Measurements from ENCODE around the gene THAP4.

Gene THAP4

GRCh38 chr2:241645915-241646645, 9.1 kb upstream of the THAP4 start:
- no peak for TF ChIP-seq CTCF (IDR thresholded peaks at IDR 0.05; ENCODE audit: insufficient read depth, low read depth, low read length, missing control alignments)
- no peak overlapping the region for H3K4me3 ChIP-seq (ENCODE audit: low read depth, low read length)
- no peak for DNase-seq (ENCODE audit: low read depth)

GRCh38 chr2:241645056-241645914, 8.3 kb upstream of the THAP4 start:
- H3K4me3 ChIP-seq (ENCODE audit: low read depth, low read length), result no peak overlapping the region
- TF ChIP-seq CTCF (IDR thresholded peaks at IDR 0.05; ENCODE audit: insufficient read depth, low read depth, low read length, missing control alignments), result no peak
- no peak for DNase-seq (ENCODE audit: low read depth)

- H3K4me3 ChIP-seq (ENCODE audit: low read depth, low read length), result no peak overlapping the region
- no peak for TF ChIP-seq CTCF (IDR thresholded peaks at IDR 0.05; ENCODE audit: insufficient read depth, low read depth, low read length, missing control alignments)
- no peak for DNase-seq (ENCODE audit: low read depth)
Measured at GRCh38 chr2:241641631-241642030, 4.7 kb upstream of the THAP4 start.

GRCh38 chr2:241640165-241640795, 3.3 kb upstream of the THAP4 start:
- TF ChIP-seq CTCF (IDR thresholded peaks at IDR 0.05; ENCODE audit: insufficient read depth, low read depth, low read length, missing control alignments), result no peak
- no peak overlapping the region for H3K4me3 ChIP-seq (ENCODE audit: low read depth, low read length)
- DNase-seq (ENCODE audit: low read depth), result no peak

- H3K4me3 ChIP-seq (ENCODE audit: low read depth, low read length), result no peak overlapping the region
- no peak for DNase-seq (ENCODE audit: low read depth)
- TF ChIP-seq CTCF (IDR thresholded peaks at IDR 0.05; ENCODE audit: insufficient read depth, low read depth, low read length, missing control alignments), result no peak
Measured at GRCh38 chr2:241639385-241639784, 2.4 kb upstream of the THAP4 start.

GRCh38 chr2:241638940-241639339, 2.0 kb upstream of the THAP4 start:
- no peak overlapping the region; the same call in 1 of the 2 replicates for H3K4me3 ChIP-seq (ENCODE audit: low read depth, low read length)
- no peak for DNase-seq (ENCODE audit: low read depth)
- no peak for TF ChIP-seq CTCF (IDR thresholded peaks at IDR 0.05; ENCODE audit: insufficient read depth, low read depth, low read length, missing control alignments)

All from GM12865 (cell line).